ENCODE results near the gene SIGLEC15. TPM values are rescaled to one million over a fixed set of nuclear protein-coding genes. Genes with fewer than 3 reads are reported as not detected.
"Not testable (repeated sequence)": the region's sequence is repeated elsewhere in the genome, so short reads cannot be mapped to it uniquely, and the experiment has no call there.

Gene SIGLEC15
- total RNA-seq, 1 experiment from 2014 or later = 0.07 TPM

- DNase-seq (ENCODE audit: low spot score) = not testable (repeated sequence)
Observed at GRCh38 chr18:45818765-45819164, 6.7 kb upstream of the SIGLEC15 start.

DNA sequence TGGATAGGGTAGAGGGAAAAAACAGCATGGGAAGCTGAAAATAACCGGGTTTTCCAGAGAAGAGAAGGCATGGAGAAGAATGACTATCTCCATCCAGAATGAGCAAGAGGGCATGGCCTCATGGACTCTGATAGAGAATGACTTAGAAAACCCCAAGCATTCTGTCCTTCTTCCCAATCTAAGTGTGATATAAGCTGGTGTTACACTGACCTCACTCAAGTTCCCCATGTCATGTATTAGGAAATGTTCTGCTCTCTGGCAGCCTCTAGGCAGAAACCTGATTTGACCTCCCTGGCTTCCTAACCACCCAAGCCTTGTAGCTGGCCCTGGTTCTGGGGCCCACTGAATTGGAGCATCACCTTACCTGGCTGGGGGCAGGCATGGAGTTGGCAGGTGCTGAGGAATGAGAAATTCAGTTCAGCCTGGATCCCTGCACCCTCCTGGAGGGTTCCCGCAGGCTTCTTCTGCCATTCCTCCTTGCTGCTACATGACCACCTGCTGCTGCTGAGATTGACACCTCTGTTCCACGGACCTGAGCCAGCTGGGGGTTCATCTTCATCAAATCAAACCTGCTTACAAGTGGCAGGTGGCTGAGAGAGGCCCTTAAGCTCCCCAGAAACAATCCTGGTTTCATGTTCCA lies 5.2 kb upstream of the SIGLEC15 start:
- DNase-seq (ENCODE audit: low spot score) = no peak

DNA sequence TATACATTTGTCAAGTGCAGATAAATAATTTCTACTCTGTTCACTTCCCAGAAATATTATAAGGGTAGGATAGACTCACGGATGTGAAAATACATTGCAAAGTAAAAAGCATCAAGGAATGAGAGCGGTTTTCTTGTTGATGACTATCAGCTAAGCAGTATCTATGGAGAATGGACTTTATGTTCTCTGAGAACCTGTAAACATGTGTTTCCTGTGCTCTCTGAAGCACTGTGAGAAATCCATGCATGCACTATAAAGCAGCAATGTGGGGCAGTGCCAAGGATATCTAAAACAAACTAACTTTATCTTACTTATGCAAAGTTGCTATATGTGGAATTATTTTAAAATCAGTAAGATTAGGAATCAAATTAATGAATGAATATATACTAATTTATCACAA lies 4.4 kb upstream of the SIGLEC15 start:
- DNase-seq (ENCODE audit: low spot score) = no peak

DNA sequence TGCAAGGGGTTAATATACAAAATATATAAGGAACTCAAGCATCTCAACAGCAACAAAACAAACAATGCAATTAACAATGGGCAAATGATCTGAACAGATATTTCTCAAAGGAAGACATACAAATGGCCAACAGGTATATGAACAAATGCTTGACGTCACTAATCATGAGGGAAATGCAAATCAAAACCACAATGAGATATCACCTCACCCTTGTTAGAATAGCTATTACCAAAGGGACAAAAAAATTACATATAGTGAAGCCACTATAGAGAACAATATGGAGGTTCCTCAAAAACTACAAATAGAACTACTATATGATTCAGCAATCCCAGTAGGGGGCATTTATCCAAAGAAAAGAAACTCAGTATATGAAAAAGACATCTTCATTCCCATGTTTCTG lies 3.8 kb upstream of the SIGLEC15 start:
- no peak for DNase-seq (ENCODE audit: low spot score)

- no peak for DNase-seq (ENCODE audit: low spot score)
Observed at GRCh38 chr18:45826084-45826483, 609 bp downstream of the SIGLEC15 start.

DNA sequence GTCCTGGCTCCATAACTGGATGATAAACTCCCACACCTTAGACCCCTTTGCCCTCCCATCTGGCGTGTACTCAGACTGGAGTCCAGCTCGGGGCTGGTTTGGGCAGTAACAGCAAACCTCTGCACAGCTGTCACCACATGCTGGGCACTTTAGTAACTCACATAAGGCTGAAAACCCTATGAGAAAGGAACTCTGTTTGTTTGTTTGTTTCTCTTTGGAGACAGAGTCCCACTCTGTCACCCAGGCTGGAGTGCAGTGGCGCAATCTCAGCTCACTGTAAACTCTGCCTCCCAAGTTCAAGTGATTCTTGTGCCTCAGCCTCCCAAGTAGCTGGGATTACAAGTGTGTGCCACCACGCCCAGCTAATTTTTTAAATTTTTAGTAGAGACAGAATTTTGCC lies 1.2 kb downstream of the SIGLEC15 start:
- not testable (repeated sequence) for DNase-seq (ENCODE audit: low spot score)

DNA sequence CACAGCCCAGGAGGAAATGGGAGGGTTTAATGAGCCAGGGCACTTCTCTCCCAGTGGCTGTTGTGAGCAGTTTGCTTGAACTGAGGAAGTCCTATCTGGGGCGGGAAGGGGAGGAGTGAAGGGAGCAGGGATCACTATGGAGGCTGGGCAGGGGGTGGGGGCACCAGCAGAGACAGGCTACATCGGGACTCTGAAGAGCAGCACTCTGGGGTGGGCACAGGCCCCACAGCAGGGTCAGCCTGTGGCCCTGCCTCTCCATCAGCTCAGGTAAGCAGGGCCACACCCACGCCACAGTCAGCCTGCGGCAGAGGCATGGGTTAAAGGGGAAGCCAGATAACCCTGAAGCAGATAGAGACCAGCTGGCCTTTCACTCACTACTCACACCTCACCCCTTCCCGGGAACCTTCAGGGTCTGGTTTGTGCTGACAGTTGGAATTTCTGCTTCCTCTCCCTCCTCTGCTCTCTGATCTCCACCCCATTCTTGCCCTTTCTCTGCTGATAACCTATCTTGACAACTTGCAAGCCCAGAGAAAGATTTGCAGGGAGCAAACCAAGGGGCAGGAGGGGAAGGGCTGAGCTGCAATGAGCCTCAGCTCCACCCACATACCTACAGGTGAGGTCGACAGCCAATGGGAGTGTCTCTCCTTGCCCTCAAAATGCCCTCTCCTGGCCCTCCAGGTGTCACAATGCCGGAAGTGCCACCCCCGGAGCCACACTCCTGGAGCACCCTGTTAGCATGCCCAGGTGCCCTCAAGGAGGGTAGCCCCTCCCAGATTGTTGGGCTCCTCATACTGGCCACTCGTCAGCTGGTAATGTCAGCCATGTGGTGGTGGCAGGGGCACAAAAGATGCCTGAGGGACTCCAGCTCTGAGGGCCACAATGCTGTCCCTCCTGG lies 3.7 kb downstream of the SIGLEC15 start:
- DNase-seq (ENCODE audit: low spot score) = no peak

- no peak for DNase-seq (ENCODE audit: low spot score)
Observed at GRCh38 chr18:45829855-45830254, 4.4 kb downstream of the SIGLEC15 start.

GRCh38 chr18:45830917-45831316 lies 5.4 kb downstream of the SIGLEC15 start:
- no peak for DNase-seq (ENCODE audit: low spot score)

GRCh38 chr18:45833846-45834245 lies 8.4 kb downstream of the SIGLEC15 start:
- no peak for DNase-seq (ENCODE audit: low spot score)

DNA sequence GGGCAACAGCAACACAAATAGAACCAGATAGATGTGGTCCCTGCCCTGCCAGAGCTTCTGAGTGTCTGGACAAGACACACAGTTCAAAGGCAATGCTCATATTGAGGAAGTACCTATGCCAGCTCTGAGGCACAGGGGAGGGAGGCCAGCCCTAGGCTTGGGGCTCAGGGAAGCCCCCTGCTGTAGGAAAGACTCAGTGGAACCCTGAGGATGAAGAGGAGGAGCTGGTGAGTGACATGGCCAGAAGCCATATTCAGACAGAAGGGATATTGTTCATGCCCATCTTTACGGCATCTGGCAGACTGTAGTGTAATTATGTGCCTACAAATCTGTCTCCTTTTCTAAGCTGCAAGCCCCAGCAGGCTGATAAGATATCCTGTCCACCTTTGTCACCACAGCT lies 8.8 kb downstream of the SIGLEC15 start:
- no peak for DNase-seq (ENCODE audit: low spot score)

DNA sequence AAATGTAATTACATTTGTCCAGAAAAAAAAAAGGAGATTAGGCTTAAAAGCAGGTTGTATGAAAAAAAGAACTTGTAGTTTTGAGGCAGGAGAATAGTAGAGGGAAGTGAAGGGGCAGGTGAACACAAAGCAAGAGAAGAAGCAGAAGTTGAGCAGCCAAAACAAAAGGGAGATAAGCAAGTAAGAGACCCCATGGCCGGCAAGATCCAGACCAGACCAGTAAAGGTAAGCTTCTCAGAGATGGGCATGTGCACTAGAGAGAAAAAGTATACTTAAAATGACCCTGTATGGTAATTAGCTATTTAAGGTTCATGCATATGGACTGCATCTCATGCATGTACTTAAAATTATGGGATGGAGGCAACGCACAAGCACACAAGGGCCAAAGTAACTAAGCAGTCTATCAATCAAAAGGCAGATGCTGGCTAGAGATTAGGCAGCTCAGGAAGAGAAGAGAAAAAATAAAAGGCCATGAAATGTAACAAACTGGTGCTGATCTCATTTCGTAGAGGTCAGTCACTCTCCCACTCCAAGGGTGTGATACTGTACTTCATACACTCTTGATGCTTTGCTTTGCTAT lies 9.7 kb downstream of the SIGLEC15 start:
- no peak for DNase-seq (ENCODE audit: low spot score)

DNA sequence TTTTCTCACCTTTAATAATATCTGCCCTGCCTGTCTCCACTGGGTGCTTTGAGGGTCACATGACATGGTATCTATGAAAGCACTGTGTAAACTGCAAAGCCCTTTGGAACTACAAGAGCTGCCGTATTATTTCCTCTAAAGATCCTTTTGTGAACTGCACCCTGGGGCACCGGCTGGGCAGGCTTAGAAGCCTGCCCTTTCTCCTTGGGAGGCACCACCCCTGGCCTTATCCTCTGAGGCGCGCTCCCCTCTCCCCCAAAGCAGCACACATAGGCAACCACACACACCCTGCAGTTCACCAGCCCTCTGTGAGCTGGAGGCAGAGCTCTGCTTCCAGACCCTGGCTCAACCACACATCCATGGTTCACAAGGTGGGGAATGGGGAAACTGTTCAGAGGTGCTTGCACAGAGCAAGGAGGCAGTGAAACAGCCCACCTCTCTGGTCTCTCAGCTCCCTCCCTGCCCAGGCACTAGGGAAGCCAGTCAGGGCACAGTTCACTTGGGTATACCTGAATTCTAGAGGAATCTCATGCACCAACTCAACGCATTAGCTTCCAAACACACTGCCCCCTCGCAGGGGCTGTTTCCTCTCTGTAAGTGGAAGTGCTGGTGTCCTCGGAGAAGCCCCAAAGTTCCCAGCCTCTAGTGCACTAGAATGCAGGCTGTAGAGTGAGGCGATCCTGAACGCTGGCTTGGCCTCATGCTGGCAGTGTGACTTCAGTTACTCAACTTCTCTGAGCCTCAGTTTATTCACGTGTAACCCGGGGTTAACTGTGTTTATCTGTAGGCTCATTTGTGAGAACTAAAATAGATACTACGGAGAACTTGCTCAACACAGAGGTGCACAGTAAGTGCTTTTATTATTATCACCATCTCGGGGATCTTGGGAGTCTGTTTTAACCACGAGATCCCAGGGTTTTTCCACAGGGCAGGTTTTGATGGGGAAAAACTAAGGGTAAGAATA lies 11.0 kb downstream of the SIGLEC15 start:
- DNase-seq (ENCODE audit: low spot score) = no peak

DNA sequence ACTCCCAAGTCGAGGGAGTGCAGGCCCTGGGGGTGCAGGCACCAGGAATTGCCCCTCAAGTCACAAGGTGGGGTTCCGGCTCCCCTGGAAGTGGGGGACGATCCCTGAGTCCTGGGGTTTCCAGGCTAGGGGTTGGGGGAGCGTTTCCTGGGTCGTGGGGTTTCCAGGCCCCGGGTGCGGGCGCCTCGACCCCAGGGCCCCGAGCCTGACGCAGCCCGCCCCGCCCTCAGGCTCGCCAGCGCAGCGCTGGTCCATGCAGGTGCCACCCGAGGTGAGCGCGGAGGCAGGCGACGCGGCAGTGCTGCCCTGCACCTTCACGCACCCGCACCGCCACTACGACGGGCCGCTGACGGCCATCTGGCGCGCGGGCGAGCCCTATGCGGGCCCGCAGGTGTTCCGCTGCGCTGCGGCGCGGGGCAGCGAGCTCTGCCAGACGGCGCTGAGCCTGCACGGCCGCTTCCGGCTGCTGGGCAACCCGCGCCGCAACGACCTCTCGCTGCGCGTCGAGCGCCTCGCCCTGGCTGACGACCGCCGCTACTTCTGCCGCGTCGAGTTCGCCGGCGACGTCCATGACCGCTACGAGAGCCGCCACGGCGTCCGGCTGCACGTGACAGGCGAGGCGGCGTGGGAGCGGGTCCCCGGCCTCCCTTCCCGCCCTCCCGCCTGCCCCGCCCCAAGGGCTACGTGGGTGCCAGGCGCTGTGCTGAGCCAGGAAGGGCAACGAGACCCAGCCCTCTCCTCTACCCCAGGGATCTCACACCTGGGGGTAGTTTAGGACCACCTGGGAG lies 12.0 kb downstream of the SIGLEC15 start:
- DNase-seq (ENCODE audit: low spot score) = no peak

DNA sequence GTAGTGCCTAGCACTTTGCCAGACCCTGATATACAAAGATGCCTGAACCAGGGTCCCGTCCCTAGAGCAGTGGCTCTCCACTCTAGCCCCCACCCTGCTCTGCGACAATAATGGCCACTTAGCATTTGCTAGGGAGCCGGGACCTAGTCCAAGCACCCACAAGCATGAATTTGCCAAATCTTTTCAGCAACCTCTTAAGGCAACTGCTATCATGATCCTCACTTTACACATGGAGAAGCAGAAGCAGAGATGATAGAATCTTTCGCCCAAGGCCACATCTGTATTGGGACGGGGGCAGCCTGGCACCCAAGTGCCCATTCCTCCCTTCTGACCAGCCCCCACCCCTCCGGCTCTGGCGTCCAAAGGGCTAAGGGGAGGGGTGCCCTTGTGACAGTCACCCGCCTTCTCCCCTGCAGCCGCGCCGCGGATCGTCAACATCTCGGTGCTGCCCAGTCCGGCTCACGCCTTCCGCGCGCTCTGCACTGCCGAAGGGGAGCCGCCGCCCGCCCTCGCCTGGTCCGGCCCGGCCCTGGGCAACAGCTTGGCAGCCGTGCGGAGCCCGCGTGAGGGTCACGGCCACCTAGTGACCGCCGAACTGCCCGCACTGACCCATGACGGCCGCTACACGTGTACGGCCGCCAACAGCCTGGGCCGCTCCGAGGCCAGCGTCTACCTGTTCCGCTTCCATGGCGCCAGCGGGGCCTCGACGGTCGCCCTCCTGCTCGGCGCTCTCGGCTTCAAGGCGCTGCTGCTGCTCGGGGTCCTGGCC lies 13.0 kb downstream of the SIGLEC15 start:
- no peak for DNase-seq (ENCODE audit: low spot score)

GRCh38 chr18:45839414-45840395 lies 14.2 kb downstream of the SIGLEC15 start:
- peak; percentile 41 for DNase-seq (ENCODE audit: low spot score)

GRCh38 chr18:45841060-45841764 lies 15.7 kb downstream of the SIGLEC15 start:
- DNase-seq (ENCODE audit: low spot score) = no peak

DNA sequence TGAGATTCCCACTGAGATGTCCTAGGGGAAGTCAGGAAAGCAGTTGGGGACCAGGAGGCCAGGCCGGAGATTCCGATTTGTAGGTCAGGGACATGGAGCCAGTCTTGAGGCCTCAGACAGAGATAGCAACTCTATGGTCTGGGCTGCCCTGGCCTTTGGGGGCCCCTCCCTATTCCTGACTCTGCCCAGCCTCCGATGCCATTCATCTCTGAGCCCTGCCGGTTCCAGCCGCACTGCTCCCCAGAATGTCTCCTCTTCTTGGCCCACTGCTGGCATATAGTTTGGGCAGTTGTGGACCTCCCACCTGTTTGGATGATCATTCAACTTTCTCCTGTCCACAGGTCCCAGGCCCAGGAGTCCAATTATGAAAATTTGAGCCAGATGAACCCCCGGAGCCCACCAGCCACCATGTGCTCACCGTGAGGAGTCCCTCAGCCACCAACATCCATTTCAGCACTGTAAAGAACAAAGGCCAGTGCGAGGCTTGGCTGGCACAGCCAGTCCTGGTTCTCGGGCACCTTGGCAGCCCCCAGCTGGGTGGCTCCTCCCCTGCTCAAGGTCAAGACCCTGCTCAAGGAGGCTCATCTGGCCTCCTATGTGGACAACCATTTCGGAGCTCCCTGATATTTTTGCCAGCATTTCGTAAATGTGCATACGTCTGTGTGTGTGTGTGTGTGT lies 16.4 kb downstream of the SIGLEC15 start:
- no peak for DNase-seq (ENCODE audit: low spot score)

Data from A172 (cell line).